K562 (cell line): ENCODE results near the gene CZIB. TPM values are rescaled to one million over a fixed set of nuclear protein-coding genes. Genes with fewer than 3 reads are reported as not detected.

Experiments
- FOXA1 ChIP-seq: fragments of 450-650 bp; IDR thresholded peaks from 2 replicates; pipeline ENCODE4 v1.6.1; 2016; ENCODE audit warnings: mild to moderate bottlenecking, borderline replicate concordance
- HDAC2 ChIP-seq: fragments of 450-650 bp; IDR thresholded peaks from 2 replicates; pipeline ENCODE4 v1.6.1; 2016; ENCODE audit warnings: mild to moderate bottlenecking
- HIVEP1 ChIP-seq: fragments of 250-450 bp; sonication (Bioruptor Pico); IDR thresholded peaks from 2 replicates; pipeline ENCODE4 v1.4.0; 2020; ENCODE audit warnings: mild to moderate bottlenecking
- HNRNPK ChIP-seq: fragments of 200-400 bp; formaldehyde crosslinking; IDR thresholded peaks from one replicate; pipeline ENCODE4 v1.6.1; 2018; ENCODE audit warnings: mild to moderate bottlenecking, low read depth, low read length; ENCODE audit not compliant: poor library complexity, severe bottlenecking
- NONO ChIP-seq, 2 experiments: fragments of 200-400 bp in 1 of 2; fragments of 450-650 bp in 1 of 2; formaldehyde crosslinking in 1 of 2; IDR thresholded peaks; 2 replicates each; pipeline ENCODE4 v1.6.1; 2017; ENCODE audit warnings: low read depth in 2 of 2, mild to moderate bottlenecking in 2 of 2, moderate library complexity in 2 of 2, low read length in 1 of 2
- PML ChIP-seq: IDR thresholded peaks from 2 replicates; pipeline ENCODE4 v1.6.1; 2012; ENCODE audit warnings: low read length, inconsistent platforms
- RFX1 ChIP-seq: fragments of 450-650 bp; IDR thresholded peaks from 2 replicates; pipeline ENCODE4 v1.6.1; 2016; ENCODE audit warnings: mild to moderate bottlenecking, moderate library complexity
- SPI1 ChIP-seq: IDR thresholded peaks from 2 replicates; pipeline ENCODE4 v1.6.1; 2011; ENCODE audit warnings: low read depth, low read length, control low read depth, borderline replicate concordance
- SRSF1 ChIP-seq: fragments of 200-400 bp; formaldehyde crosslinking; IDR thresholded peaks from 2 replicates; pipeline ENCODE4 v1.6.1; 2017; ENCODE audit warnings: mild to moderate bottlenecking, low read depth, low read length, moderate library complexity
- TCF7 ChIP-seq: sonication (generic); IDR thresholded peaks from 2 replicates; pipeline ENCODE4 v1.6.1; 2016; ENCODE audit warnings: antibody characterized with exemption, borderline replicate concordance
- ZKSCAN1 ChIP-seq: fragments of 150-350 bp; IDR thresholded peaks from 2 replicates; pipeline ENCODE4 v1.6.1; 2016; ENCODE audit warnings: low read depth, low read length
- ZNF282 ChIP-seq: sonication (generic); formaldehyde crosslinking; IDR thresholded peaks from 2 replicates; pipeline ENCODE4 v1.8.1; 2023; ENCODE audit warnings: missing genetic modification reagents
- ZNF717 ChIP-seq: fragments of 250-450 bp; sonication (Bioruptor Pico); IDR thresholded peaks from 2 replicates; pipeline ENCODE4 v1.5.0; 2021
- polyA plus RNA-seq, 8 experiments: library from polyadenylated mRNA; depleted of rRNA in 4 of 8; stranded (reverse) in 5 of 8; unstranded in 3 of 8; fragments of >200 nt; fragmentation: Nextera tagmentation in 2 of 8; fragmentation: Illumina TruSeq in 1 of 8; extraction: Ambion mirVana in 2 of 8; extraction: Trizol in 1 of 8; gene quantifications; 2 replicates each; pipeline versions ENCODE4 v1.2.1 to v1.2.3, GENCODE V29; 2011 to 2014; ENCODE audit warnings: inconsistent platforms in 1 of 8, missing spikeins in 1 of 8
- total RNA-seq, 7 experiments: library from RNA; depleted of rRNA in 6 of 7; stranded (reverse); fragments of >200 nt in 6 of 7; fragmentation: Illumina TruSeq in 2 of 7; extraction: Trizol in 2 of 7; gene quantifications; 2 replicates each; pipeline versions ENCODE4 v1.2.1 to v1.2.3, GENCODE V29; 2011 to 2021; ENCODE audit warnings: low replicate concordance in 1 of 7
- TF ChIP-seq, protein P1 (sequence below): fragments of 450-650 bp; IDR thresholded peaks from 2 replicates; pipeline ENCODE4 v1.6.1; 2016; ENCODE audit warnings: low read depth
- TF ChIP-seq, protein P2 (sequence below): sonication (generic); formaldehyde crosslinking; IDR thresholded peaks from 2 replicates; pipeline ENCODE4 v1.8.1; 2023; ENCODE audit warnings: mild to moderate bottlenecking, missing genetic modification reagents, moderate library complexity
- TF ChIP-seq, protein P3 (sequence below): IDR thresholded peaks from 3 replicates; pipeline ENCODE4 v1.6.1; 2011; ENCODE audit warnings: borderline replicate concordance, mild to moderate bottlenecking, moderate library complexity; ENCODE audit not compliant: insufficient read length; ENCODE audit errors: extremely low read depth

The CZIB gene
- total and polyA plus RNA-seq, 9 of the 15 experiments (the other 6 are each of a cell fraction or from before 2014, with no cell fraction given), result 52.6 to 111 (median 80.0) TPM

DNA sequence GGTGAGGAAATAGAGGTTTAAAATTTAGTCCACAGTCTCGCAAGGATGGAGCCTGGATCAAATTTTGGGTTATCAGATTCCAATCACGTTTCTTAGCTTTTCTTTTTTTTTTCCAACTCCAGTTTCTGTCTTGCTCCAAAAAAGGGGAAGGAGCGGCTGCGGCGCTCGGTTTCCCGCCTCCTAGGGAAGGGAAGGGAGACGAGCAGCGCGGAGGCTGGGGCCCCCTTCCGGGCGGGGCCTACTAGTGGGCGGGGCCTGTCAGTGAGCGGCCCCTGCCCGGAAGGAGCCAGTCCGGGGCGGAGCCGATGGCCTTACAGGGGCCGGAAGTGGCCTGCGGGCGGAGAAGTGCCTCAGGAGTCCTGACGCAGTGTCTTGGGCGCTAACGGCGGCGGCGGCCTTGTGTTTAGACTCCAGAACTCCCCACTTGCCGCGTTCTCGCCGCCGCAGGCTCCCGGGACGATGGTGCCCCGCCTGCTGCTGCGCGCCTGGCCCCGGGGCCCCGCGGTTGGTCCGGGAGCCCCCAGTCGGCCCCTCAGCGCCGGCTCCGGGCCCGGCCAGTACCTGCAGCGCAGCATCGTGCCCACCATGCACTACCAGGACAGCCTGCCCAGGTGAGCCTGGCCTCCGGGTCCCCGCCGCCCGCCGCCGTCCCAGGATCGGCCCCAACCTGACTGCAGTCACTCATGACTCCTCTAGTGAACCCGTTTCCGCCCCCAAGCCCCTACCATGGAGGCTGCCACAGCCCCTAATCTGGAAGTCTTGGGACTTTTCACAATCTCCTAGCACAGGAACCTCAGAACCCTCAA lies 23.7 kb downstream of the CZIB start, which contains the start of gene CPT2 (continued):
- TF ChIP-seq HNRNPK (no peak), ZKSCAN1 (no peak), NONO (IDR thresholded peaks at IDR 0.05; ENCODE audit: low read depth in 2 of 2, low read length in 1 of 2) (peak; percentile 68 to 71; a peak in 3 of 4 replicates), HDAC2 (0 out of 2 replicates have a peak, but pooled peaks have one; percentile 58), FOXA1 (no peak), ZNF282 (CRISPR knock-in tag) (no peak), SRSF1 (no peak), SPI1 (peak; percentile 70; the same call in 1 of the 2 replicates), RFX1 (no peak), TCF7 (no peak), ZNF717 (no peak), PML (peak; percentile 81), HIVEP1 (CRISPR knock-in tag) (no peak)
- TF ChIP-seq, protein P1, sequence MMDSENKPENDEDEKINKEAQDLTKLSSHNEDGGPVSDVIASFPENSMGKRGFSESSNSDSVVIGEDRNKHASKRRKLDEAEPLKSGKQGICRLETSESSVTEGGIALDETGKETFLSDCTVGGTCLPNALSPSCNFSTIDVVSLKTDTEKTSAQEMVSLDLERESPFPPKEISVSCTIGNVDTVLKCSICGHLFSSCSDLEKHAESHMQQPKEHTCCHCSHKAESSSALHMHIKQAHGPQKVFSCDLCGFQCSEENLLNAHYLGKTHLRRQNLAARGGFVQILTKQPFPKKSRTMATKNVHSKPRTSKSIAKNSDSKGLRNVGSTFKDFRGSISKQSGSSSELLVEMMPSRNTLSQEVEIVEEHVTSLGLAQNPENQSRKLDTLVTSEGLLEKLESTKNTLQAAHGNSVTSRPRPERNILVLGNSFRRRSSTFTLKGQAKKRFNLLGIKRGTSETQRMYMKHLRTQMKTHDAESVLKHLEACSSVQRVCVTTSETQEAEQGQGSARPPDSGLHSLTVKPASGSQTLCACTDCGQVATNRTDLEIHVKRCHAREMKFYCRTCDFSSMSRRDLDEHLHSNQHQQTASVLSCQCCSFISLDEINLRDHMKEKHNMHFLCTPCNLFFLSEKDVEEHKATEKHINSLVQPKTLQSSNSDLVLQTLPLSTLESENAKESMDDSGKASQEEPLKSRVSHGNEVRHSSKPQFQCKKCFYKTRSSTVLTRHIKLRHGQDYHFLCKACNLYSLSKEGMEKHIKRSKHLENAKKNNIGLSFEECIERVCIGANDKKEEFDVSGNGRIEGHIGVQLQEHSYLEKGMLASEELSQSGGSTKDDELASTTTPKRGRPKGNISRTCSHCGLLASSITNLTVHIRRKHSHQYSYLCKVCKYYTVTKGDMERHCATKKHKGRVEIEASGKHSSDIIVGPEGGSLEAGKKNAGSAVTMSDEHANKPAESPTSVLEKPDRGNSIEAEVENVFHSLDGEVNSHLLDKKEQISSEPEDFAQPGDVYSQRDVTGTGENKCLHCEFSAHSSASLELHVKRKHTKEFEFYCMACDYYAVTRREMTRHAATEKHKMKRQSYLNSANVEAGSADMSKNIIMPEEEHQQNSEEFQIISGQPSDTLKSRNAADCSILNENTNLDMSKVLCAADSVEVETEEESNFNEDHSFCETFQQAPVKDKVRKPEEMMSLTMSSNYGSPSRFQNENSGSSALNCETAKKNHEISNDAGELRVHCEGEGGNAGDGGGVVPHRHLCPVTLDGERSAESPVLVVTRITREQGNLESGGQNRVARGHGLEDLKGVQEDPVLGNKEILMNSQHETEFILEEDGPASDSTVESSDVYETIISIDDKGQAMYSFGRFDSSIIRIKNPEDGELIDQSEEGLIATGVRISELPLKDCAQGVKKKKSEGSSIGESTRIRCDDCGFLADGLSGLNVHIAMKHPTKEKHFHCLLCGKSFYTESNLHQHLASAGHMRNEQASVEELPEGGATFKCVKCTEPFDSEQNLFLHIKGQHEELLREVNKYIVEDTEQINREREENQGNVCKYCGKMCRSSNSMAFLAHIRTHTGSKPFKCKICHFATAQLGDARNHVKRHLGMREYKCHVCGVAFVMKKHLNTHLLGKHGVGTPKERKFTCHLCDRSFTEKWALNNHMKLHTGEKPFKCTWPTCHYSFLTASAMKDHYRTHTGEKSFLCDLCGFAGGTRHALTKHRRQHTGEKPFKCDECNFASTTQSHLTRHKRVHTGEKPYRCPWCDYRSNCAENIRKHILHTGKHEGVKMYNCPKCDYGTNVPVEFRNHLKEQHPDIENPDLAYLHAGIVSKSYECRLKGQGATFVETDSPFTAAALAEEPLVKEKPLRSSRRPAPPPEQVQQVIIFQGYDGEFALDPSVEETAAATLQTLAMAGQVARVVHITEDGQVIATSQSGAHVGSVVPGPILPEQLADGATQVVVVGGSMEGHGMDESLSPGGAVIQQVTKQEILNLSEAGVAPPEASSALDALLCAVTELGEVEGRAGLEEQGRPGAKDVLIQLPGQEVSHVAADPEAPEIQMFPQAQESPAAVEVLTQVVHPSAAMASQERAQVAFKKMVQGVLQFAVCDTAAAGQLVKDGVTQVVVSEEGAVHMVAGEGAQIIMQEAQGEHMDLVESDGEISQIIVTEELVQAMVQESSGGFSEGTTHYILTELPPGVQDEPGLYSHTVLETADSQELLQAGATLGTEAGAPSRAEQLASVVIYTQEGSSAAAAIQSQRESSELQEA, result no peak
- TF ChIP-seq, protein P2, sequence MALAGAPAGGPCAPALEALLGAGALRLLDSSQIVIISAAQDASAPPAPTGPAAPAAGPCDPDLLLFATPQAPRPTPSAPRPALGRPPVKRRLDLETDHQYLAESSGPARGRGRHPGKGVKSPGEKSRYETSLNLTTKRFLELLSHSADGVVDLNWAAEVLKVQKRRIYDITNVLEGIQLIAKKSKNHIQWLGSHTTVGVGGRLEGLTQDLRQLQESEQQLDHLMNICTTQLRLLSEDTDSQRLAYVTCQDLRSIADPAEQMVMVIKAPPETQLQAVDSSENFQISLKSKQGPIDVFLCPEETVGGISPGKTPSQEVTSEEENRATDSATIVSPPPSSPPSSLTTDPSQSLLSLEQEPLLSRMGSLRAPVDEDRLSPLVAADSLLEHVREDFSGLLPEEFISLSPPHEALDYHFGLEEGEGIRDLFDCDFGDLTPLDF, result peak; percentile 58
- TF ChIP-seq, protein P3, sequence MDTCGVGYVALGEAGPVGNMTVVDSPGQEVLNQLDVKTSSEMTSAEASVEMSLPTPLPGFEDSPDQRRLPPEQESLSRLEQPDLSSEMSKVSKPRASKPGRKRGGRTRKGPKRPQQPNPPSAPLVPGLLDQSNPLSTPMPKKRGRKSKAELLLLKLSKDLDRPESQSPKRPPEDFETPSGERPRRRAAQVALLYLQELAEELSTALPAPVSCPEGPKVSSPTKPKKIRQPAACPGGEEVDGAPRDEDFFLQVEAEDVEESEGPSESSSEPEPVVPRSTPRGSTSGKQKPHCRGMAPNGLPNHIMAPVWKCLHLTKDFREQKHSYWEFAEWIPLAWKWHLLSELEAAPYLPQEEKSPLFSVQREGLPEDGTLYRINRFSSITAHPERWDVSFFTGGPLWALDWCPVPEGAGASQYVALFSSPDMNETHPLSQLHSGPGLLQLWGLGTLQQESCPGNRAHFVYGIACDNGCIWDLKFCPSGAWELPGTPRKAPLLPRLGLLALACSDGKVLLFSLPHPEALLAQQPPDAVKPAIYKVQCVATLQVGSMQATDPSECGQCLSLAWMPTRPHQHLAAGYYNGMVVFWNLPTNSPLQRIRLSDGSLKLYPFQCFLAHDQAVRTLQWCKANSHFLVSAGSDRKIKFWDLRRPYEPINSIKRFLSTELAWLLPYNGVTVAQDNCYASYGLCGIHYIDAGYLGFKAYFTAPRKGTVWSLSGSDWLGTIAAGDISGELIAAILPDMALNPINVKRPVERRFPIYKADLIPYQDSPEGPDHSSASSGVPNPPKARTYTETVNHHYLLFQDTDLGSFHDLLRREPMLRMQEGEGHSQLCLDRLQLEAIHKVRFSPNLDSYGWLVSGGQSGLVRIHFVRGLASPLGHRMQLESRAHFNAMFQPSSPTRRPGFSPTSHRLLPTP, result no peak
